K562 (cell line): ENCODE data around the gene MUCL3. TPM values are rescaled to one million over a fixed set of nuclear protein-coding genes. Genes with fewer than 3 reads are reported as not detected.

Experiments used
- ELF4 ChIP-seq: fragments of 450-650 bp; formaldehyde crosslinking; IDR thresholded peaks from 2 replicates; pipeline ENCODE4 v1.4.0; 2022; ENCODE audit warnings: missing genetic modification characterization
- MEIS2 ChIP-seq: fragments of 450-650 bp; IDR thresholded peaks from 2 replicates; pipeline ENCODE4 v1.6.1; 2014; ENCODE audit warnings: mild to moderate bottlenecking; ENCODE audit not compliant: partially characterized antibody
- NCOA1 ChIP-seq: fragments of 450-650 bp; IDR thresholded peaks from 2 replicates; pipeline ENCODE4 v1.6.1; 2016; ENCODE audit warnings: low read depth
- NEUROD1 ChIP-seq: fragments of 150-350 bp; IDR thresholded peaks from 2 replicates; pipeline ENCODE4 v1.6.1; 2014; ENCODE audit warnings: borderline replicate concordance, low read length, low read depth; ENCODE audit not compliant: partially characterized antibody
- POLR2G ChIP-seq: fragments of 200-400 bp; formaldehyde crosslinking; IDR thresholded peaks from 2 replicates; pipeline ENCODE4 v1.6.1; 2017; ENCODE audit warnings: low read depth, mild to moderate bottlenecking, antibody characterized with exemption, low read length, moderate library complexity
- PRMT5 ChIP-seq: sonication (generic); formaldehyde crosslinking; IDR thresholded peaks from 2 replicates; pipeline ENCODE4 v1.5.0; 2020; ENCODE audit warnings: missing genetic modification reagents
- SRSF3 ChIP-seq: fragments of 200-400 bp; formaldehyde crosslinking; IDR thresholded peaks from 2 replicates; pipeline ENCODE4 v1.6.1; 2016; ENCODE audit warnings: mild to moderate bottlenecking, low read length, moderate library complexity; ENCODE audit not compliant: insufficient read depth
- THRAP3 ChIP-seq: fragments of 450-650 bp; IDR thresholded peaks from 2 replicates; pipeline ENCODE4 v1.6.1; 2016; ENCODE audit warnings: mild to moderate bottlenecking, inconsistent platforms, borderline replicate concordance
- YBX1 ChIP-seq: fragments of 450-650 bp; IDR thresholded peaks from 2 replicates; pipeline ENCODE4 v1.7.1; 2016; ENCODE audit warnings: mild to moderate bottlenecking
- ZKSCAN8 ChIP-seq: fragments of 200-800 bp; sonication (Bioruptor generic); IDR thresholded peaks from 2 replicates; pipeline ENCODE4 v1.6.1; 2016; ENCODE audit warnings: missing genetic modification characterization, missing compliant biosample characterization
- ZNF561 ChIP-seq: fragments of 450-650 bp; formaldehyde crosslinking; conservative IDR thresholded peaks from 2 replicates; pipeline ENCODE4 v1.4.0; 2020; ENCODE audit warnings: mild to moderate bottlenecking, moderate library complexity
- polyA plus RNA-seq, 8 experiments: library from polyadenylated mRNA; depleted of rRNA in 4 of 8; stranded (reverse) in 5 of 8; unstranded in 3 of 8; fragments of >200 nt; fragmentation: Nextera tagmentation in 2 of 8; fragmentation: Illumina TruSeq in 1 of 8; extraction: Ambion mirVana in 2 of 8; extraction: Trizol in 1 of 8; gene quantifications; 2 replicates each; pipeline versions ENCODE4 v1.2.1 to v1.2.3, GENCODE V29; 2011 to 2014; ENCODE audit warnings: inconsistent platforms in 1 of 8, missing spikeins in 1 of 8
- total RNA-seq, 7 experiments: library from RNA; depleted of rRNA in 6 of 7; stranded (reverse); fragments of >200 nt in 6 of 7; fragmentation: Illumina TruSeq in 2 of 7; extraction: Trizol in 2 of 7; gene quantifications; 2 replicates each; pipeline versions ENCODE4 v1.2.1 to v1.2.3, GENCODE V29; 2011 to 2021; ENCODE audit warnings: low replicate concordance in 1 of 7
- TF ChIP-seq, protein P1 (sequence below): fragments of 450-650 bp; formaldehyde crosslinking; IDR thresholded peaks from 2 replicates; pipeline ENCODE4 v1.4.0; 2020; ENCODE audit warnings: mild to moderate bottlenecking, moderate library complexity
- TF ChIP-seq, protein P2 (sequence below): IDR thresholded peaks from 2 replicates; pipeline ENCODE4 v1.6.1; 2014; ENCODE audit warnings: antibody characterized with exemption
- TF ChIP-seq, protein P3 (sequence below): fragments of 250-450 bp; sonication (Bioruptor Pico); IDR thresholded peaks from 2 replicates; pipeline ENCODE4 v1.4.0; 2020; ENCODE audit warnings: mild to moderate bottlenecking, moderate library complexity
- TF ChIP-seq, protein P4 (sequence below): fragments of 450-650 bp; IDR thresholded peaks from 2 replicates; pipeline ENCODE4 v1.7.1; 2018; ENCODE audit warnings: mild to moderate bottlenecking, low read depth; ENCODE audit not compliant: partially characterized antibody

Gene MUCL3
- total and polyA plus RNA-seq, 9 of the 15 experiments (the other 6 are each of a cell fraction or from before 2014, with no cell fraction given), result 0.07 TPM; not detected in 8

DNA sequence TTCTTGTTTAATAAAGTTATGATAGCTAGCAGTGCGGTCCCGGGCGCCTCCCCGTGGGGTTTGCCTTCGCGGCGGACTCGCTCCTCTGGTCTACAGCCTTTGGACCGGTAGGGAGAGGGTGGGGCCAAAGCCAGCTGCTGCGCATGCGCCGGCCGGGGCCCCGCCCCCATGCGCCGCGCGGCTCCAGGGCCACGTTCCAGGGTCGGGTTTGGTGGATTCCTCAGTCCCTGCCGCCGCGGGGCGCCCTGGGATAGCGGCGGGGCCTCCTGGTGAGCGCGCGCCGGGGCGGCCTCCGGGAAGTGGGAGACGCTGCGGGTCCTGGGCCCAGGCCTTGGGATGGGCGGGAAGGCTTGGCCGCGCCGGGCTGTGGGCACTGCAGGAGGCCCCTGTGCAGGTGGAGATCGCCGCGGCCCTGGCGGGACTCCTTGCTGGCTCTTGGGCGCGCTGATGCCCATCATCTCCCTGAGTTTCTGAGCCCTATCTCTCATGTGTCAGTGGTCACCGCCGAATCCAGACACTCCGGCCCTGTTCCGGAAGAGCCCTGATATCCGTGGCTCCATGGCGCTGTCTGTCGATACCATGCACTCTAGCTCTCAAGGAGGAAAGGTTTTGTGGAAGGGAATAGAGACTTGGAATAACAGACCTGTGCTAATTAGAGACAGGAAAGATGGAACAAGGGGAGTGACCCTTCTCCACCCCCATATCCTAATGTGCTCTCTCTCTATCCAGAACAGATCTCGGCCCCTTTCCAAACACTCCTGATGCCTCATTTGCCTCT is 26.5 kb upstream of the MUCL3 start, which contains the start of gene VARS2 (continued):
- TF ChIP-seq MEIS2 (peak; percentile 94), ZNF561 (no peak), YBX1 (no peak), NEUROD1 (peak; percentile 67), SRSF3 (no peak), ZKSCAN8 (CRISPR knock-in tag) (no peak), NCOA1 (peak; percentile 51; the same call in 1 of the 2 replicates), PRMT5 (CRISPR knock-in tag) (no peak), POLR2G (peak; percentile 98), THRAP3 (no peak), ELF4 (peak; percentile 11; the same call in 1 of the 2 replicates)
- TF ChIP-seq, protein P1, sequence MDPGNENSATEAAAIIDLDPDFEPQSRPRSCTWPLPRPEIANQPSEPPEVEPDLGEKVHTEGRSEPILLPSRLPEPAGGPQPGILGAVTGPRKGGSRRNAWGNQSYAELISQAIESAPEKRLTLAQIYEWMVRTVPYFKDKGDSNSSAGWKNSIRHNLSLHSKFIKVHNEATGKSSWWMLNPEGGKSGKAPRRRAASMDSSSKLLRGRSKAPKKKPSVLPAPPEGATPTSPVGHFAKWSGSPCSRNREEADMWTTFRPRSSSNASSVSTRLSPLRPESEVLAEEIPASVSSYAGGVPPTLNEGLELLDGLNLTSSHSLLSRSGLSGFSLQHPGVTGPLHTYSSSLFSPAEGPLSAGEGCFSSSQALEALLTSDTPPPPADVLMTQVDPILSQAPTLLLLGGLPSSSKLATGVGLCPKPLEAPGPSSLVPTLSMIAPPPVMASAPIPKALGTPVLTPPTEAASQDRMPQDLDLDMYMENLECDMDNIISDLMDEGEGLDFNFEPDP (CRISPR knock-in tag), result no peak
- TF ChIP-seq, protein P2, sequence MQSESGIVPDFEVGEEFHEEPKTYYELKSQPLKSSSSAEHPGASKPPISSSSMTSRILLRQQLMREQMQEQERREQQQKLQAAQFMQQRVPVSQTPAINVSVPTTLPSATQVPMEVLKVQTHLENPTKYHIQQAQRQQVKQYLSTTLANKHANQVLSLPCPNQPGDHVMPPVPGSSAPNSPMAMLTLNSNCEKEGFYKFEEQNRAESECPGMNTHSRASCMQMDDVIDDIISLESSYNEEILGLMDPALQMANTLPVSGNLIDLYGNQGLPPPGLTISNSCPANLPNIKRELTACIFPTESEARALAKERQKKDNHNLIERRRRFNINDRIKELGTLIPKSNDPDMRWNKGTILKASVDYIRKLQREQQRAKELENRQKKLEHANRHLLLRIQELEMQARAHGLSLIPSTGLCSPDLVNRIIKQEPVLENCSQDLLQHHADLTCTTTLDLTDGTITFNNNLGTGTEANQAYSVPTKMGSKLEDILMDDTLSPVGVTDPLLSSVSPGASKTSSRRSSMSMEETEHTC, result no peak
- TF ChIP-seq, protein P3, sequence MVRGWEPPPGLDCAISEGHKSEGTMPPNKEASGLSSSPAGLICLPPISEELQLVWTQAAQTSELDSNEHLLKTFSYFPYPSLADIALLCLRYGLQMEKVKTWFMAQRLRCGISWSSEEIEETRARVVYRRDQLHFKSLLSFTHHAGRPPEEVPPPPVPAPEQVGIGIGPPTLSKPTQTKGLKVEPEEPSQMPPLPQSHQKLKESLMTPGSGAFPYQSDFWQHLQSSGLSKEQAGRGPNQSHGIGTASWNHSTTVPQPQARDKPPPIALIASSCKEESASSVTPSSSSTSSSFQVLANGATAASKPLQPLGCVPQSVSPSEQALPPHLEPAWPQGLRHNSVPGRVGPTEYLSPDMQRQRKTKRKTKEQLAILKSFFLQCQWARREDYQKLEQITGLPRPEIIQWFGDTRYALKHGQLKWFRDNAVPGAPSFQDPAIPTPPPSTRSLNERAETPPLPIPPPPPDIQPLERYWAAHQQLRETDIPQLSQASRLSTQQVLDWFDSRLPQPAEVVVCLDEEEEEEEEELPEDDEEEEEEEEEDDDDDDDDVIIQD, result no peak
- TF ChIP-seq, protein P4, sequence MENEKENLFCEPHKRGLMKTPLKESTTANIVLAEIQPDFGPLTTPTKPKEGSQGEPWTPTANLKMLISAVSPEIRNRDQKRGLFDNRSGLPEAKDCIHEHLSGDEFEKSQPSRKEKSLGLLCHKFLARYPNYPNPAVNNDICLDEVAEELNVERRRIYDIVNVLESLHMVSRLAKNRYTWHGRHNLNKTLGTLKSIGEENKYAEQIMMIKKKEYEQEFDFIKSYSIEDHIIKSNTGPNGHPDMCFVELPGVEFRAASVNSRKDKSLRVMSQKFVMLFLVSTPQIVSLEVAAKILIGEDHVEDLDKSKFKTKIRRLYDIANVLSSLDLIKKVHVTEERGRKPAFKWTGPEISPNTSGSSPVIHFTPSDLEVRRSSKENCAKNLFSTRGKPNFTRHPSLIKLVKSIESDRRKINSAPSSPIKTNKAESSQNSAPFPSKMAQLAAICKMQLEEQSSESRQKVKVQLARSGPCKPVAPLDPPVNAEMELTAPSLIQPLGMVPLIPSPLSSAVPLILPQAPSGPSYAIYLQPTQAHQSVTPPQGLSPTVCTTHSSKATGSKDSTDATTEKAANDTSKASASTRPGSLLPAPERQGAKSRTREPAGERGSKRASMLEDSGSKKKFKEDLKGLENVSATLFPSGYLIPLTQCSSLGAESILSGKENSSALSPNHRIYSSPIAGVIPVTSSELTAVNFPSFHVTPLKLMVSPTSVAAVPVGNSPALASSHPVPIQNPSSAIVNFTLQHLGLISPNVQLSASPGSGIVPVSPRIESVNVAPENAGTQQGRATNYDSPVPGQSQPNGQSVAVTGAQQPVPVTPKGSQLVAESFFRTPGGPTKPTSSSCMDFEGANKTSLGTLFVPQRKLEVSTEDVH, result no peak
